IMR-90 (cell line): ENCODE results near the gene DDX4. TPM values are rescaled to one million over a fixed set of nuclear protein-coding genes. Genes with fewer than 3 reads are reported as not detected.

Experiments
- ATAC-seq: fragments of 200-7000 bp; cut with Tn5 transposase; 2 replicates; pipeline ENCODE4 v1.9.1; 2020; ENCODE audit warnings: low read depth, mild to moderate bottlenecking, moderate library complexity
- BruUV-seq: library from RNA; stranded (reverse); fragments of 400-500 nt; replicated peaks from 2 replicates; lab custom pipeline; 2021; lab: Mats Ljungman, UMichigan
- CTCF ChIA-PET: fragments of 300-600 bp; formaldehyde crosslinking; extraction: SDS; loops from one replicate; lab custom pipeline; 2021; ENCODE audit warnings: antibody characterized with exemption; lab: Yijun Ruan, JAX
- POLR2A ChIA-PET: fragments of 300-600 bp; sonication (Branson Sonifier 250); formaldehyde crosslinking; loops from one replicate; lab custom pipeline; 2022; ENCODE audit warnings: antibody characterized with exemption; ENCODE audit not compliant: unreplicated experiment; lab: Charles Lee
- DNase-seq: peaks from one replicate; pipeline ENCODE4 v3.0.0; 2013
- H2AFZ ChIP-seq: replicated peaks from 2 replicates; pipeline ENCODE3; 2013; ENCODE audit warnings: low read length, mild to moderate bottlenecking; ENCODE audit not compliant: poor library complexity
- H2AK5ac ChIP-seq: 2 replicates; pipeline ENCODE4 v1.6.1; 2013; ENCODE audit warnings: low read depth, low read length, inconsistent platforms
- H2AK9ac ChIP-seq: replicated peaks from 2 replicates; pipeline ENCODE3; 2013; ENCODE audit warnings: mild to moderate bottlenecking, low read depth, low read length, moderate library complexity; ENCODE audit not compliant: poor library complexity
- H2BK120ac ChIP-seq: 2 replicates; pipeline ENCODE4 v1.6.1; 2013; ENCODE audit warnings: low read depth, low read length, inconsistent platforms
- H2BK15ac ChIP-seq: 3 replicates; pipeline ENCODE4 v1.6.1; 2013; ENCODE audit warnings: low read depth, low read length, inconsistent platforms
- H2BK20ac ChIP-seq: 2 replicates; pipeline ENCODE4 v1.6.1; 2013; ENCODE audit warnings: low read depth, mild to moderate bottlenecking, inconsistent platforms, low read length, moderate library complexity
- H2BK5ac ChIP-seq: 2 replicates; pipeline ENCODE4 v1.6.1; 2013; ENCODE audit warnings: mild to moderate bottlenecking, low read depth, low read length, inconsistent platforms; ENCODE audit not compliant: poor library complexity, severe bottlenecking
- H3K14ac ChIP-seq: replicated peaks from 2 replicates; pipeline ENCODE4 v1.6.1; 2013; ENCODE audit warnings: low read depth, low read length, inconsistent platforms
- H3K18ac ChIP-seq: 2 replicates; pipeline ENCODE4 v1.6.1; 2013; ENCODE audit warnings: low read depth, low read length, control low read depth
- H3K23ac ChIP-seq: 2 replicates; pipeline ENCODE4 v1.6.1; 2013; ENCODE audit warnings: low read depth, low read length, inconsistent platforms
- H3K27ac ChIP-seq: 2 replicates; pipeline ENCODE4 v1.5.1; 2013; ENCODE audit warnings: mild to moderate bottlenecking, control low read depth, low read length; ENCODE audit not compliant: insufficient read depth
- H3K27me3 ChIP-seq: 2 replicates; pipeline ENCODE4 v1.6.1; 2013; ENCODE audit warnings: low read length; ENCODE audit not compliant: control insufficient read depth, insufficient read depth
- H3K36me3 ChIP-seq: 2 replicates; pipeline ENCODE4 v1.6.1; 2013; ENCODE audit warnings: low read length, mixed read lengths; ENCODE audit not compliant: control insufficient read depth, insufficient read depth
- H3K4ac ChIP-seq: 2 replicates; pipeline ENCODE4 v1.6.1; 2013; ENCODE audit warnings: low read depth, low read length, inconsistent platforms
- H3K4me1 ChIP-seq: 2 replicates; pipeline ENCODE4 v1.6.1; 2013; ENCODE audit warnings: low read length, mixed read lengths; ENCODE audit not compliant: control insufficient read depth, insufficient read depth
- H3K4me2 ChIP-seq: 2 replicates; pipeline ENCODE4 v1.6.1; 2013; ENCODE audit warnings: low read depth, mild to moderate bottlenecking, control low read depth, low read length, moderate library complexity
- H3K4me3 ChIP-seq: 2 replicates; pipeline ENCODE4 v1.5.1; 2013; ENCODE audit warnings: low read depth, mild to moderate bottlenecking, control low read depth, low read length, moderate library complexity; ENCODE audit not compliant: insufficient read depth
- H3K56ac ChIP-seq: 2 replicates; pipeline ENCODE4 v1.6.1; 2013; ENCODE audit warnings: low read length, inconsistent platforms; ENCODE audit not compliant: insufficient read depth; ENCODE audit errors: extremely low read depth
- H3K79me1 ChIP-seq, 2 experiments: 2 replicates each; pipeline ENCODE4 v1.6.1; 2013; ENCODE audit warnings: low read length in 2 of 2, inconsistent platforms in 1 of 2, low read depth in 1 of 2
- H3K9ac ChIP-seq: 2 replicates; pipeline ENCODE4 v1.6.1; 2013; ENCODE audit warnings: low read depth, low read length, control low read depth
- H3K9me1 ChIP-seq: 2 replicates; pipeline ENCODE4 v1.6.1; 2013; ENCODE audit warnings: low read length, inconsistent platforms; ENCODE audit not compliant: insufficient read depth
- H3K9me3 ChIP-seq: 2 replicates; pipeline ENCODE4 v1.6.1; 2013; ENCODE audit warnings: low read length; ENCODE audit not compliant: control insufficient read depth, insufficient read depth
- H4K20me1 ChIP-seq: 2 replicates; pipeline ENCODE4 v1.6.1; 2013; ENCODE audit warnings: low read length, inconsistent platforms; ENCODE audit not compliant: insufficient read depth
- H4K5ac ChIP-seq: 2 replicates; pipeline ENCODE4 v1.6.1; 2013; ENCODE audit warnings: mild to moderate bottlenecking, low read depth, low read length, control low read depth
- H4K8ac ChIP-seq, 2 experiments: 2 replicates each; pipeline ENCODE4 v1.6.1; 2013; ENCODE audit warnings: low read depth in 2 of 2, low read length in 2 of 2, control low read depth in 1 of 2, inconsistent platforms in 1 of 2
- H4K91ac ChIP-seq: 2 replicates; pipeline ENCODE4 v1.6.1; 2013; ENCODE audit warnings: low read depth, low read length, inconsistent platforms; ENCODE audit not compliant: insufficient read depth
- BHLHE40 ChIP-seq: fragments of 150-350 bp; IDR thresholded peaks from 2 replicates; pipeline ENCODE4 v1.6.1; 2016; ENCODE audit warnings: mild to moderate bottlenecking, low read depth, low read length
- CHD1 ChIP-seq: IDR thresholded peaks from 2 replicates; pipeline ENCODE4 v1.6.1; 2012; ENCODE audit warnings: low read depth, low read length, improper control_type of control experiment
- CTCF ChIP-seq: conservative IDR thresholded peaks from 2 replicates; pipeline ENCODE4 v1.5.1; 2012; ENCODE audit warnings: mild to moderate bottlenecking, low read depth, low read length, improper control_type of control experiment
- FOS ChIP-seq: fragments of 150-350 bp; IDR thresholded peaks from 2 replicates; pipeline ENCODE4 v1.6.1; 2016; ENCODE audit warnings: low read depth, low read length
- MAZ ChIP-seq: IDR thresholded peaks from 2 replicates; pipeline ENCODE4 v1.6.1; 2012; ENCODE audit warnings: low read depth, mild to moderate bottlenecking, low read length, improper control_type of control experiment, moderate library complexity, borderline replicate concordance
- NFE2L2 ChIP-seq: fragments of 150-350 bp; IDR thresholded peaks from 2 replicates; pipeline ENCODE4 v1.6.1; 2016; ENCODE audit warnings: low read depth, mild to moderate bottlenecking, low read length
- POLR2A ChIP-seq: IDR thresholded peaks from 2 replicates; pipeline ENCODE4 v1.6.1; 2012; ENCODE audit warnings: mild to moderate bottlenecking, low read depth, low read length
- RAD21 ChIP-seq: IDR thresholded peaks from 2 replicates; pipeline ENCODE4 v1.6.1; 2012; ENCODE audit warnings: low read length, improper control_type of control experiment
- RCOR1 ChIP-seq: IDR thresholded peaks from 2 replicates; pipeline ENCODE4 v1.6.1; 2012; ENCODE audit warnings: mild to moderate bottlenecking, low read length, improper control_type of control experiment; ENCODE audit not compliant: insufficient replicate concordance
- RFX5 ChIP-seq: IDR thresholded peaks from 2 replicates; pipeline ENCODE4 v1.8.0; 2012; ENCODE audit warnings: low read depth, mild to moderate bottlenecking, low read length, moderate library complexity
- WGBS, 2 experiments: methylation state at CpG; one replicate each; pipeline versions ENCODE4 v1.1.5 to v1.1.7; 2013; ENCODE audit warnings: missing lambda C conversion rate in 2 of 2; ENCODE audit not compliant: insufficient read length in 1 of 2; ENCODE audit errors: extremely low coverage in 2 of 2; 5-methylcytosine and 5-hydroxymethylcytosine counted together
- dilution Hi-C: fragments of 300-500 bp; cut with HindIII; formaldehyde crosslinking; loops from one replicate; pipeline ENCODE4 v1.14.3; 2018; ENCODE audit warnings: low sequenced_read_pairs; ENCODE audit not compliant: unreplicated experiment
- in situ Hi-C: fragments of 300-500 bp; cut with MboI; formaldehyde crosslinking; loops from 3 replicates; pipeline ENCODE4 v1.14.3; 2019; ENCODE audit warnings: low sequenced_read_pairs, inconsistent platforms, mixed read lengths
- intact Hi-C: fragments of 100-400 bp; cut with micrococcal nuclease; formaldehyde crosslinking; loops from 2 replicates; pipeline ENCODE4 v1.10.0; 2022
- polyA plus RNA-seq, 3 experiments: library from polyadenylated mRNA; depleted of rRNA; stranded (reverse); fragments of >200 nt; gene quantifications; 2 replicates each; pipeline ENCODE4 v1.2.3, GENCODE V29; 2012; ENCODE audit warnings: low replicate concordance in 1 of 3
- total RNA-seq: library from RNA; depleted of rRNA; stranded (reverse); fragments of >200 nt; gene quantifications from 2 replicates; pipeline ENCODE4 v1.2.3, GENCODE V29; 2012
- TF ChIP-seq, protein P1 (sequence below): fragments of 150-350 bp; IDR thresholded peaks from 2 replicates; pipeline ENCODE4 v1.6.1; 2016; ENCODE audit warnings: low read depth, mild to moderate bottlenecking, low read length, moderate library complexity, borderline replicate concordance

The DDX4 gene
- total and polyA plus RNA-seq, 2 of the 4 experiments (the other 2 are of a cell fraction), result not detected

DNA sequence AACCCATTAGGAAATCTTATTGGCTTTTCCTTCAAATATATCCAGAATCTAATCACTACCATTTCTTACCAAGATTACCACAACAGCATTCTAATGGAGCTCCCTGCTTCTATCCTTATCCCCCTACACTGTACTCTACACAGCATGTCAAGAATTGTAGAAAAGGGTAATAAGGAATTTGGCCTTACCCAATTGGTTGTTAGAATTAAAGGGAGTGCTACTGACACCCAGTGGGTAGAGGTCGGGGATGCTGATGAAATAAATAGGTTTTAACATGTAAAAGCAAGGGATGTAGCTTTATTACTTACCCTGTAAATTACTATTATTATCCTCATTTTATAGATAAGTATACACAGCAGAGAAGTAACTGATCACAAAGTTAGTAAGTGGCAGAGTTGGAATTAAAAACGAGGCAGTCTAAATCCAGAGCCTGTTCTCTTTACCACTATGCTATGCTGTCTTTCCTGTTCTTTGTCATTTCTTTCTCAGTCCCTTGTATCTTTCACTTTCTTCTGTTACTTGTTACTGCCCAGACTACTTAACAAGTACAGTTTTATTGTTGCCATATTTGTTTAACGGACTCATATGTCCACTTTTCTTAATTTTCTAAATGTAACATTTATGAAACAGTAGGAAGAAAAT lies 36.3 kb upstream of the DDX4 start:
- in situ Hi-C loops (no loop called here), dilution Hi-C loops (no loop called here), intact Hi-C loops (no loop called here)
- H3K23ac ChIP-seq, result no peak overlapping the region
- no peak overlapping the region for H3K27ac ChIP-seq
- no peak overlapping the region for H3K4ac ChIP-seq
- H4K8ac ChIP-seq, result no peak overlapping the region
- H2AK9ac ChIP-seq, result no peak overlapping the region
- H2BK20ac ChIP-seq, result no peak overlapping the region
- H3K36me3 ChIP-seq, result peaks cover 5% of the 10 kb centered on the region
- no peaks in the 10 kb centered on the region for H3K27me3 ChIP-seq
- no peaks in the 10 kb centered on the region for H3K4me1 ChIP-seq
- H2AFZ ChIP-seq, result no peak overlapping the region
- DNase-seq, result no peak
- no peak overlapping the region for H2BK5ac ChIP-seq
- H3K18ac ChIP-seq, result no peak overlapping the region
- H4K91ac ChIP-seq, result no peak overlapping the region
- no peak overlapping the region for H3K14ac ChIP-seq
- H3K9ac ChIP-seq, result no peak overlapping the region
- TF ChIP-seq RCOR1, result no peak
- TF ChIP-seq RAD21, result no peak
- TF ChIP-seq, protein P1, sequence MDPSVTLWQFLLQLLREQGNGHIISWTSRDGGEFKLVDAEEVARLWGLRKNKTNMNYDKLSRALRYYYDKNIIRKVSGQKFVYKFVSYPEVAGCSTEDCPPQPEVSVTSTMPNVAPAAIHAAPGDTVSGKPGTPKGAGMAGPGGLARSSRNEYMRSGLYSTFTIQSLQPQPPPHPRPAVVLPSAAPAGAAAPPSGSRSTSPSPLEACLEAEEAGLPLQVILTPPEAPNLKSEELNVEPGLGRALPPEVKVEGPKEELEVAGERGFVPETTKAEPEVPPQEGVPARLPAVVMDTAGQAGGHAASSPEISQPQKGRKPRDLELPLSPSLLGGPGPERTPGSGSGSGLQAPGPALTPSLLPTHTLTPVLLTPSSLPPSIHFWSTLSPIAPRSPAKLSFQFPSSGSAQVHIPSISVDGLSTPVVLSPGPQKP, result no peak
- no peak for TF ChIP-seq MAZ
- TF ChIP-seq CTCF, result no peak
- no peak for TF ChIP-seq CHD1
- TF ChIP-seq POLR2A, result no peak
- no peak for TF ChIP-seq RFX5
- TF ChIP-seq NFE2L2, result no peak
- TF ChIP-seq FOS, result no peak
- TF ChIP-seq BHLHE40, result no peak
- no peak overlapping the region for H2AK5ac ChIP-seq
- WGBS, 2 experiments, result 80% methylated on average over 1 of the region's 3 CpGs; no CpG with 5 or more reads in 1 of the 2 experiments
- peaks cover 2 to 6% of the 10 kb centered on the region in 2 experiments; a peak in 2 of 4 replicates for H3K79me1 ChIP-seq
- H3K4me3 ChIP-seq, result no peak overlapping the region
- no peak overlapping the region for H2BK15ac ChIP-seq
- H2BK120ac ChIP-seq, result no peak overlapping the region
- no peaks in the 10 kb centered on the region for H3K9me1 ChIP-seq
- POLR2A ChIA-PET, result no interaction called here
- no peak for ATAC-seq
- BruUV-seq, result no TSS peak
- CTCF ChIA-PET, result no interaction called here
- H4K20me1 ChIP-seq, result no peaks in the 10 kb centered on the region
- H3K9me3 ChIP-seq, result no peaks in the 10 kb centered on the region
- no peak overlapping the region for H4K5ac ChIP-seq
- H3K4me2 ChIP-seq, result no peak overlapping the region
- no peak overlapping the region for H3K56ac ChIP-seq
